Natural killer cell (primary cell): ENCODE data around the gene GDF15. TPM values are rescaled to one million over a fixed set of nuclear protein-coding genes. Genes with fewer than 3 reads are reported as not detected.
"Not testable (repeated sequence)": the region's sequence is repeated elsewhere in the genome, so short reads cannot be mapped to it uniquely, and the experiment has no call there.

ENCODE experiments used
- ATAC-seq, 3 donors: fragments of 150-1000 bp in 2 of 3; fragments of 200-7000 bp in 1 of 3; cut with Tn5 transposase; 1 replicate in 1 of 3; 2 replicates in 2 of 3; pipeline ENCODE4 v1.10.0; 2021; ENCODE audit warnings: mild to moderate bottlenecking in 2 of 3, moderate library complexity in 2 of 3
- DNase-seq, 2 donors: peaks; one replicate each; pipeline versions ENCODE4 v3.0.0 to v3.0.0-alpha.2; 2013 to 2021; ENCODE audit warnings: mixed read lengths in 1 of 2
- H3K27ac ChIP-seq: one replicate; pipeline ENCODE4 v1.5.1; 2013; ENCODE audit warnings: mild to moderate bottlenecking, low read length
- H3K27me3 ChIP-seq: one replicate; pipeline ENCODE4 v1.6.1; 2013; ENCODE audit warnings: low read length; ENCODE audit not compliant: control insufficient read depth, insufficient read depth
- H3K36me3 ChIP-seq: one replicate; pipeline ENCODE4 v1.6.1; 2013; ENCODE audit warnings: low read length; ENCODE audit not compliant: control insufficient read depth, insufficient read depth
- H3K4me1 ChIP-seq: one replicate; pipeline ENCODE4 v1.6.1; 2013; ENCODE audit warnings: low read length; ENCODE audit not compliant: control insufficient read depth, insufficient read depth
- H3K4me3 ChIP-seq: one replicate; pipeline ENCODE4 v1.5.1; 2013; ENCODE audit warnings: low read length
- H3K9me3 ChIP-seq: one replicate; pipeline ENCODE4 v1.6.1; 2013; ENCODE audit warnings: low read length; ENCODE audit not compliant: control insufficient read depth, insufficient read depth
- H3K27ac Mint-ChIP-seq, 2 donors: one replicate each; pipeline ENCODE4 v1.8.0; 2022; ENCODE audit warnings: mild to moderate bottlenecking in 2 of 2, mixed read lengths in 2 of 2, moderate library complexity in 1 of 2
- H3K27me3 Mint-ChIP-seq, 2 donors: one replicate each; pipeline ENCODE4 v1.8.0; 2022; ENCODE audit warnings: low read depth in 2 of 2, mixed read lengths in 2 of 2
- H3K36me3 Mint-ChIP-seq: one replicate; pipeline ENCODE4 v1.8.0; 2022; ENCODE audit warnings: mixed read lengths
- H3K4me1 Mint-ChIP-seq, 2 donors: one replicate each; pipeline ENCODE4 v1.8.0; 2022; ENCODE audit warnings: mixed read lengths in 2 of 2
- H3K4me3 Mint-ChIP-seq: one replicate; pipeline ENCODE4 v1.8.0; 2022; ENCODE audit warnings: mild to moderate bottlenecking, moderate library complexity, mixed read lengths
- H3K9me3 Mint-ChIP-seq, 2 donors: one replicate each; pipeline ENCODE4 v1.8.0; 2022; ENCODE audit warnings: mixed read lengths in 2 of 2
- CTCF ChIP-seq: fragments of 200-600 bp; IDR thresholded peaks from one replicate; pipeline ENCODE4 v1.8.0; 2022; ENCODE audit warnings: antibody characterized with exemption
- WGBS: methylation state at CpG from one replicate; pipeline ENCODE4 v1.1.7; 2013; ENCODE audit warnings: missing lambda C conversion rate; ENCODE audit not compliant: insufficient coverage; 5-methylcytosine and 5-hydroxymethylcytosine counted together
- intact Hi-C: fragments of 100-400 bp; cut with micrococcal nuclease; formaldehyde crosslinking; loops from one replicate; pipeline ENCODE4 v1.14.2; 2022
- total RNA-seq, 4 donors: library from RNA; stranded (reverse); fragments of 120-200 nt in 1 of 4; gene quantifications; one replicate each; pipeline versions ENCODE4 v1.2.3 to v1.2.4, GENCODE V29; 2013 to 2022

Gene GDF15
- total RNA-seq, 3 donors from 2014 or later (not counting 1 experiment from before 2014, with no cell fraction given) = 0.85 to 1.5 TPM; not detected in 1

DNA sequence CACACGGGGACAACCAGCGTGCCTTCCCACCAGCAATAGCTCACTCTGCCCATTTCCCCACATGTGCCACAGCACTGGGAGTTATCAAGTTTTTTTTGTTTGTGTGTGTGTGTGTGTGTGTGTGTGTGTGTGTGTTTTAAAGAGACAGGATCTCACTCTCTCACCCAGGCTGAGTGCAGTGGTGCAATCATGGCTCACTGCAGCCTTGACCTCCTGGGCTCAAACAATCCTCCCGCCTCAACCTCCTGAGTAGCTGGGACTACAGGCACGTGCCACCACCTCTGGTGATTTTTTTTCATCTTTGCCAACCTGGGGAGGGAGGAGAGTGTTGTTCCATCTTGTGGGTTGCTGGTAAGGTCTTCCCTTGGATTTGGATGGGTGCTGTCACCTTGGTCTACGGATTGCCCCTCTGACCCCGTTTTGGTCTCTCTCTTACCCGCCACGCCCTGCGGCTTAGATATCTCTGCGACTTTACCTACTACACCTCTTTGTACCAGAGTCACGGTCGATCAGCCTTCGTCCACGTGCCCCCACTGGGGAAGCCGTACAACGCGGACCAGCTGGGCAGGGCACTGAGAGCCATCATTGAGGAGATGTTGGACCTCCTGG is 22.9 kb upstream of the GDF15 start:
- ATAC-seq = no peak
- no peak for TF ChIP-seq CTCF
- Histone ChIP-seq H3K9me3 (no peaks in the 10 kb centered on the region), H3K27me3 (no peaks in the 10 kb centered on the region), H3K4me3 (no peak overlapping the region), H3K27ac (no peak overlapping the region), H3K36me3 (peaks cover 29% of the 10 kb centered on the region), H3K4me1 (peaks cover 3% of the 10 kb centered on the region)
- peaks cover 7% of the 10 kb centered on the region for H3K36me3 Mint-ChIP-seq
- no peak for DNase-seq
- no peak overlapping the region for H3K27ac Mint-ChIP-seq
- peaks cover 0 to 9% of the 10 kb centered on the region in 2 donors for H3K4me1 Mint-ChIP-seq
- intact Hi-C loops = no loop called here
- 96% methylated on average over 15 of the region's 17 CpGs for WGBS
- H3K27me3 Mint-ChIP-seq = no peaks in the 10 kb centered on the region
- H3K4me3 Mint-ChIP-seq = no peak overlapping the region
- H3K9me3 Mint-ChIP-seq = no peaks in the 10 kb centered on the region

- intact Hi-C loops = no loop called here
- no peak overlapping the region for H3K27ac Mint-ChIP-seq
- Histone ChIP-seq H3K27me3 (no peaks in the 10 kb centered on the region), H3K4me3 (no peak overlapping the region), H3K27ac (no peak overlapping the region), H3K4me1 (peaks cover 3% of the 10 kb centered on the region), H3K36me3 (peaks cover 26% of the 10 kb centered on the region), H3K9me3 (no peaks in the 10 kb centered on the region)
- no peak for TF ChIP-seq CTCF
- 92% methylated on average over 6 of the region's 6 CpGs for WGBS
- peaks cover 7% of the 10 kb centered on the region for H3K36me3 Mint-ChIP-seq
- no peaks in the 10 kb centered on the region for H3K9me3 Mint-ChIP-seq
- peaks cover 0 to 9% of the 10 kb centered on the region in 2 donors for H3K4me1 Mint-ChIP-seq
- ATAC-seq (no peak), DNase-seq (no peak)
- H3K27me3 Mint-ChIP-seq = no peaks in the 10 kb centered on the region
- no peak overlapping the region for H3K4me3 Mint-ChIP-seq
Measured at GRCh38 chr19:18363787-18364186, 22.2 kb upstream of the GDF15 start.

GRCh38 chr19:18364277-18364825 is 21.6 kb upstream of the GDF15 start:
- H3K4me3 Mint-ChIP-seq, ATAC-seq, H3K4me3 ChIP-seq, H3K27me3 ChIP-seq, H3K4me1 ChIP-seq, H3K36me3 Mint-ChIP-seq, H3K27me3 Mint-ChIP-seq, H3K9me3 Mint-ChIP-seq, H3K4me1 Mint-ChIP-seq, H3K9me3 ChIP-seq, H3K27ac ChIP-seq, intact Hi-C loops, DNase-seq: not testable (repeated sequence)
- 86% methylated on average over 11 of the region's 11 CpGs for WGBS
- peaks cover 25% of the 10 kb centered on the region for H3K36me3 ChIP-seq
- H3K27ac Mint-ChIP-seq = peak overlapping the region in 1 of 2 donors; percentile 29

DNA sequence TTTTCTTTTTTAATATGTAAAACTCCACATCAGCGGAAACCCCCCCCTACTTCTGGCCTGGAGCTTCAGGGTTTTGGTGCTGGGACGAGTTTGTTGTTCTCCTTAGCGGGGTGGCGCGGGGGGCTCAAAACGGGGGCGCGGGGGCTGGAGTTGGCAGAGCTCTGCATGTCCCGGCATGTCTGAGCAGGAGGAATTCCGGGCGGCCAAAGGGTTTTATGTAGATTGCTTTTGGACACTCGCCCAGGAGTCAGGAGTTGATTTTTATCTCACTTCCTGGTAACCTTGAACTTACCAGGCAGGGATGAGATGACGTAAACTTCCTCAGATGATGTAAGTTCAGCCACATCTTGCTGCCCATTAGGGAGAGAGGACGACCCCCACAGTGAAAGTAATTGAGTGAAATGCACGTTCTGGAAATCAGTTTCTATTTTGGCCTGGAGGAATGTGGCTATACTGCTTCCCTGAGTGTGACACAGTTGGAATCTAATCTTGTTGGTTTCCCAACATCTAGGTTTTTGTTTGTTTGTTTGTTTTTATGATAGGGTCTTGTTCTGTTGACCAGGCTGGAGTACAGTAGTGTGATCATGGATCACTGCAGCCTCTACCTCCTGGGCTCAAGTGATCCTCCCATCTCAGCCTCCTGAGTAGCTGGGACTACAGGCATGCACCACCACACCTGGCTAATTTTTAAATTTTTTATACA is 21.0 kb upstream of the GDF15 start:
- peaks cover 24% of the 10 kb centered on the region for H3K36me3 ChIP-seq
- intact Hi-C loops = no loop called here
- H3K9me3 ChIP-seq = no peaks in the 10 kb centered on the region
- no peak overlapping the region for H3K4me3 Mint-ChIP-seq
- no peaks in the 10 kb centered on the region for H3K36me3 Mint-ChIP-seq
- no peaks in the 10 kb centered on the region for H3K9me3 Mint-ChIP-seq
- no peak for TF ChIP-seq CTCF
- peaks cover 0 to 4% of the 10 kb centered on the region in 2 donors for H3K4me1 Mint-ChIP-seq
- H3K4me3 ChIP-seq = no peak overlapping the region
- no peak for DNase-seq
- no peaks in the 10 kb centered on the region for H3K27me3 ChIP-seq
- H3K27ac Mint-ChIP-seq = peak overlapping the region in 1 of 2 donors; percentile 29
- no peak overlapping the region for H3K27ac ChIP-seq
- no peak for ATAC-seq
- peaks cover 3% of the 10 kb centered on the region for H3K4me1 ChIP-seq
- no peaks in the 10 kb centered on the region for H3K27me3 Mint-ChIP-seq
- WGBS = 63% methylated on average over 15 of the region's 15 CpGs
